ENCODE measurements around the gene NAGK.
"Not testable (repeated sequence)": the region's sequence is repeated elsewhere in the genome, so short reads cannot be mapped to it uniquely, and the experiment has no call there.

NAGK gene

GRCh38 chr2:71068218-71069035 is at the start of gene NAGK:
TSS of gene NAGK (plus strand) at chr2:71068648. CDS start at chr2:71068684, 36 bp downstream.
- peak; percentile 89 for DNase-seq

- not testable (repeated sequence) for DNase-seq
Observed at GRCh38 chr2:71019989-71020388, 48.5 kb upstream of the NAGK start.

GRCh38 chr2:71021394-71021793 is 47.1 kb upstream of the NAGK start:
- DNase-seq = not testable (repeated sequence)

GRCh38 chr2:71023553-71024243 is 44.8 kb upstream of the NAGK start:
- not testable (repeated sequence) for DNase-seq

GRCh38 chr2:71036296-71036695 is 32.2 kb upstream of the NAGK start:
- DNase-seq = not testable (repeated sequence)

GRCh38 chr2:71042287-71042686 is 26.2 kb upstream of the NAGK start:
- DNase-seq = no peak

- DNase-seq = no peak
Observed at GRCh38 chr2:71043531-71044407, 24.7 kb upstream of the NAGK start.

- DNase-seq = no peak
Observed at GRCh38 chr2:71045151-71045550, 23.3 kb upstream of the NAGK start.

- no peak for DNase-seq
Observed at GRCh38 chr2:71045865-71046548, 22.4 kb upstream of the NAGK start.

GRCh38 chr2:71048096-71048495 is 20.4 kb upstream of the NAGK start:
- DNase-seq = no peak

GRCh38 chr2:71049704-71050360 is 18.6 kb upstream of the NAGK start:
- not testable (repeated sequence) for DNase-seq

GRCh38 chr2:71055206-71055740 is 13.2 kb upstream of the NAGK start:
- DNase-seq = not testable (repeated sequence)

GRCh38 chr2:71060211-71060610 is 8.2 kb upstream of the NAGK start:
- DNase-seq = no peak

GRCh38 chr2:71060871-71061270 is 7.6 kb upstream of the NAGK start:
- no peak for DNase-seq

GRCh38 chr2:71063216-71063615 is 5.2 kb upstream of the NAGK start:
- DNase-seq = no peak

- no peak for DNase-seq
Observed at GRCh38 chr2:71064110-71064611, 4.3 kb upstream of the NAGK start.

GRCh38 chr2:71064754-71065621 is 3.5 kb upstream of the NAGK start:
- DNase-seq = no peak

- no peak for DNase-seq
Observed at GRCh38 chr2:71066856-71067255, 1.6 kb upstream of the NAGK start.

GRCh38 chr2:71067567-71068217 is 756 bp upstream of the NAGK start:
- no peak for DNase-seq

- no peak for DNase-seq
Observed at GRCh38 chr2:71069376-71069775, 928 bp downstream of the NAGK start.
